DMS153 treated with DMSO at 0.1 percent for 48 hours (cell line): ENCODE measurements around the gene PLXDC2.

Source experiments
- DNase-seq: peaks from one replicate; lab custom pipeline; 2025; ENCODE audit not compliant: unreplicated experiment; lab: John Stamatoyannopoulos, UW

The PLXDC2 gene

DNA sequence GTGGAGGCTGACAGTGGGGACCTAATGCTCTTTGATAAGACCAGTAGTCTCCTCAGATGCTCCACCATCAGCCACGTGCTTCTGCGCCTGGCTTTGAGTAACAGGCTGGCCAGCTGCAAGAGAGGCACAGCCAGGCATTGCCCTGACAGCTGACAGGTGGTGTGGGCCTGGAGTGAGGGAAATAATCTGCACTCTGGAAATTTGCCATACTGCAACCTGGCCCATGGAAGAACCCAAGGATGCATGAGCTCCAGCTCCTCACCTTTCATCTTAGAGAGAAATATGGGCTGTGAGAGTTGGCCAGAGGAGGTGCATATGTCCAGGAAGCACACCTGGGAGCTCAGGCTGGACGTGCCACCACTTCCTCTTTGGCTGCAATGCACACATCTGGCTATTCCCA lies 118.9 kb downstream of the PLXDC2 start:
- DNase-seq = no peak

DNA sequence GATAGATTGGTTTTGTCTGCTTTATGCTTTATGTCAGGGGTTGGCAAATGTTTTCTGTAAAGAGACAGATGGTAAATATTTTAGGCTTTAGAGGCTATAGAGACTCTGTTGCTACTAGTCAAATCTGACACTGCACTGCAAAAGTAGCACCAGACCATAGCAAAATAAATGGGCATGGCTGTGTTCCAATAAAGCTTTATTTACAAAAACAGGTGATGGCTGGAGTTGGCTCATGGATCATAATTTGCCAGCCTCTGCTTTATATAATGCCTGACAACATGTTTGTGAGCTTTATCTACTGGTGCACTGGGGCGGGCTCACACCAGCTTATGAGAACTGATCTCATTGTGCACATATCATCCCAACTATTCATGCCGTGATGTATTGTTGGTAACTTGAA lies 120.1 kb downstream of the PLXDC2 start:
- DNase-seq = no peak

DNA sequence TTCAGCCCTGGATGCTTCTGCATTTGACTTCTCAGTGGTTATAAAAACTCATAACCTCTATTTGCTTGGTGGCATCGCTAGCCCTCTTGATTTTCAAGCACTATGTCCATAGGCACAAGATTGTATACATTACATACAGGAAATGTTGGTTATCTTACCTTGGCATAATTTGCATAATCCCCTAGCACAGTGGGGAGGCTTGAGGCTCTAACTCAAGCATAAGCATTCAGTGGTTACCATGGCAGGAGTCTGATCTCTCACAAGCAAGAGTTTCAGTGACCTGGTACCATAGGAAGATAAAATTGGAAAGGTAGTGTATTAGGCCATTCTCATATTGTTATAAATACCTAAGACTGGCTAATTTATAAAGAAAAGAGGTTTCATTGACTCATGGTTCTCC lies 121.8 kb downstream of the PLXDC2 start:
- no peak for DNase-seq

DNA sequence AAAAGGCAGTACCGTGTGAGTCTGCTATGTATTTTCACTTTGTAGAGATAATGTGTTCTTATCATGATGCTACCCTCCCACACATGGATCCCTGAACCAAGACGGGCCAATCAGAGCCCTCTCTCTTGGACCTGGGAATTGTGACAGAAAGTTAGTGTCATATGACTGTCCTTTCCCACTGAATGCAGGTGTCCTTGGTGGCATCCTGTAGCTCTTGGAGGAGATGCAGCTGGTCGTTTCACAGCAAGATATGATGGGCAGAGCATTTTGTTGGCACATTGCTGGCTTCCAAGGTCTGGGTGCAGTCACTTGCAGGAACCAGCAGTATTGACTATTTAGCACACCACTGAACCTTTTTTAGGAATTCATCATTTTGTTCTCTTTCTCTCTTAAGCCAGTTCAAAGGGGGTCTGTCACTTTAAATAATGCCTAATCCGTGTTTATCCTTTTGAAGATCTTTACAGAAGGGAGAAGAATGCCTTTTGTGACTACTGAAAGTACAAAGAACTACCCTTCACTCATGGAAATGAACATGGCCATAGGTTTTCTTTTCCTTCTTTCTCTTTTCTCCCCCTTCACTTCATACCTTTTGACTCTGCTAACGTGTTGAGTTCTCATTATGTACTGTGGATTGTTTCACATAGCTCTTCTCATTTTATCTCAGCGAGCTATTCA lies 125.1 kb downstream of the PLXDC2 start:
- DNase-seq = no peak

DNA sequence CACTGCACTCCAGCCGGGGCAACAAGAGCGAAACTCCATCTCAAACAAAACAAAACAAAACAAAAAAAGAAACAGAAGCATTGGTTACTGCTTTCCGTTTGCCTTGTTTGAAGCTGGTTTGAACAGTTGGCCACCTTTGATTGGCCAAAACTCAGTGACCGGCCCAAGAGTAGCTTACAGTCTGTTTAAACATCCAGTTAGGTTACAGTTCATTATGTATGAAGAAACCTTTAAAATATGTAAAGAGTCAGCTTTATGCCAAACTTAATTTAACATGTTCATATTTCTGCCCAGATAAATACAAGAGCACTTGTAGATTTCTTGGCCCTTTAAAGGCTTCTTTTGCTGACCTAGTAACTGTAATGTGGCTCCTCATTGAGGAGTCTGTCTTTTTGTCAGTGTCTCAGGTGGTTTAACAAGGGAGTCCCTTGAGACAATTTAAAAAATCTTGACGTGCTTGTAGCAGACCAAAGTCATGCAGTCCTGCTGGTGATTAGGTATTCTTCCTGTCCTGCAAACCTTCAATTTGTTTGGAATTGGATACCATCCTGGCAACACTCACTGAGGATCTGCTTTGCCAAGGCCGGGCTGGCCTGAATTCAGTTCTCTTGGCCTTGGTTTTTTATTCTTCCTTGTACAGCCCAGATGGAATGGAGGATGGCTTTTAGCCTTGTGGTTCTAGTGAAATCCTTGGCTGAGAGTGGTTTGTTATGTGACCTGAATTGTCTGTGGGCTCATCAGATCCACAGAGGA lies 128.9 kb downstream of the PLXDC2 start:
- no peak for DNase-seq

DNA sequence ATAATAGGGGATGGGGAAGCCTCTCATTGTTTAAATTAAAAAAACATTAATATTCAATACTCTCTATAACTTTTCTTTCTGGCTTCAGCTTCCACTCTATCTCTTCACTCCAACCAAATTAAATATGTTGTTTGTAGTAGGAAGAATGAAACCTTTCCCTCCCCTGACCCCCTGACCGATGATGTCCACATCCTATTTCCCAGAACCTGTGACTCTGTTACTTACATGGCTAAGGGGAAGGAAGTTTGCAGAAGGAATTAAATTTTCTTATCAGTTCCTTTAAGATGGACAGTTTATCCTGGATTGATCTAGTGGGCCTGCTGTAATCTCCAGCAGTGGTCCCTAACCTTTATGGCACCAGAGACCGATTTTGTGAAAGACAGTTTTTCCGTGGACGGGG lies 130.0 kb downstream of the PLXDC2 start:
- no peak for DNase-seq

DNA sequence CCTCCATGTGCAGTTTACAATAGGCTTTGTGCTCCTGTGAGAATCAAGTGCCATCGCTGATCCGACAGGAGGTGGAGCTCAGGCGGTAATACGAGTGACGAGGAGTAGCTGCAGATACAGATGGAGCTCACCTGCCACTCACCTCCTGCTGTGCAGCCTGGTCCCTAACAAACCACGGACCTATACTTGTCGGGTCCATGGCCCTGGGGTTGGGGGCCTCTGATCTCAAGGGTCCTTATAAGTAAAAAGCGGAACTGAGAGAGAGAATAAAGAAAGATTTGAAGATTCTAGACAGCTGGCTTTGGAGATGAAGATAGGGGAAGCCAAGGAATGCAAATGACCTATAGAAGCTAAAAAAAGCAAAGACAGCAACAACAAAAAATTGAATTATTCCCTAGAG lies 130.6 kb downstream of the PLXDC2 start:
- DNase-seq = no peak

DNA sequence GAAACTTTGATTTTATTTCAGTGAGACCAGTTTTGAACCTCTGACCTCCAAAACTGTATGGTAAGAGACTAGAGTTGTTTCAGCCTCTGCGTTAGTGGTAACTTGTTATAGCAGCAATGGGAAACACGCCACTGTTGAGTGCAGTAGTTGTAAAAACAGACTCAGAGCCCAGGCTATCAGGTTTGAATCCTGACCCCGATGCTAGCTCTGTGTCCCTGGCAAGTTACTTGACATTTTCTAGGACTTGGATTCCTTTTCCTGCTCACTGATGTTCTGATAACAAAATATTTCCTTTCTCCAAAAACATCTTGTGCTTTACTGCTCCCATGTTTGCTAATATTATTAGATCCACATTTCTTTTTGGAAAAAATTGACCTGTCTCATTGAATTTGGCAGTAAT lies 131.0 kb downstream of the PLXDC2 start:
- DNase-seq = no peak

DNA sequence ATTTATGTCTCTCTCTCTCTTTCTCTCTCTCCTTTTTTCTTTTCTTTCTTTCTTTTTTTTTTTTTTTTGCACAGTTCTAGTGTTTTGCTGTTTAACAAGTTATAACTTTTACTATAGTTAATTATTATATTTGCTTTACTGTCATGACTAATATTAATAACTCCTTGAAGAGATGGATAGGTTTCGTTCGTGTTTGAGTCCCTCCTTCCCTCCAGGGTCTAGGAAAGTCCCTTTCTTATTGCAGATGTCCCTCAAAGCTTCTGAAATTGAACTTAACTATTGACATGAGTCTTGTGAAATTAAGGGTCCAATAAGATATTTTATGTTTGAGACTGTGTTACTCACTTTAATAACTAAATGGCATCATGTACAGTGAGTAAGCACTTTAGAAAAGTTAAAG lies 131.4 kb downstream of the PLXDC2 start:
- no peak for DNase-seq

DNA sequence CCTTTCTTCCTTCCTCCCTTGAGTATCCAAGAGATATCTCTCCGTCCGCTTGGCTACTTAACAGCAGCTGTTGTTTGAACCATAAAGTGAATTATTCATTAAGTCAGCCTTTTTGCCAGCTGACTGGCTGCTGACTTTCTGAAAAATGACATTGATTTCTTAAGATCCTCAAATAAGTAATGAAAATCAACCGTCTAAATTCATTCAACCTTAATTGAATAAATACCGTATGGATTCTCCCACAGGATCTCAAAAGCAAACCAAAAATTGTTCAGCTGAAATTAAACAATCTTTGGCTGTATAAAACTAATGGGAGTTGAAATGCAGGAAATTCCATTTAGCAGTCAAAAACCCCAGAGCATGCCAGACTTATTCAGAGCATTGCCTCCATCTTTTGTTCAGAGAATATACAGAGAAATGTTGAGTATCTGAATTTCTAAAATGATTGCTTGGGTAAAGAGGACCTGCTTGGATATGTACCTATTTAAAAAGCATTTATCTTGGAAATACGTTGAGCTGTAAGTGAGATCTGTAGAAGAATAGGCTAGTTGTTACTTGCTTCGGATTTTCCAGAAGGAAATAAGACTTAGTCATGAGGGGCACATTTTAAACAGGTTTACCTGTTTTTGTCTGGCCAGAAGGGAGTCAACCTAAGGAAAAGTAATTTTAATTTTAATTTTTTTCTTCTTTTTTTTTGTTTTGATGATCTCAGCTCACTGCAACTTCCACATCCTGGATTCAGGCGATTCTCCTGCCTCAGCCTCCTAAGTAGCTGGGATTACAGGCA lies 136.2 kb downstream of the PLXDC2 start:
- no peak for DNase-seq

DNA sequence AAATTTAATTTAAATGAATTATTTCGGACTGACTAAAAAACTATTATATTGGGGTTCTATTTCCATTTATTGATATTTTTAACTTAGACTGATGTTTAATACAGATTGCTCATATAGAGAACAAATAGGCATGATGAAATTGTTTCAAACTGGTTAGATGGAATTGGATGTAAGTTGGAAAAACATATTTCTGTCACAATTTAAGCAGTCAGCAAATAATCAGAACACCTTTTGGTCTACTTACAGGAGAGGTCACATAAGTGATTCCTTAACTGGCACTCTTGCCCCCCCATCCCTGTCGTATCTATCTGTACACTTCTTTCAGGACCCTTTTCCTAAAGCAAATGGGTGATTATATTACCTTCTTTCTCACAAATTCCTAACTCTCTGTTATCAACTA lies 138.4 kb downstream of the PLXDC2 start:
- no peak for DNase-seq

DNA sequence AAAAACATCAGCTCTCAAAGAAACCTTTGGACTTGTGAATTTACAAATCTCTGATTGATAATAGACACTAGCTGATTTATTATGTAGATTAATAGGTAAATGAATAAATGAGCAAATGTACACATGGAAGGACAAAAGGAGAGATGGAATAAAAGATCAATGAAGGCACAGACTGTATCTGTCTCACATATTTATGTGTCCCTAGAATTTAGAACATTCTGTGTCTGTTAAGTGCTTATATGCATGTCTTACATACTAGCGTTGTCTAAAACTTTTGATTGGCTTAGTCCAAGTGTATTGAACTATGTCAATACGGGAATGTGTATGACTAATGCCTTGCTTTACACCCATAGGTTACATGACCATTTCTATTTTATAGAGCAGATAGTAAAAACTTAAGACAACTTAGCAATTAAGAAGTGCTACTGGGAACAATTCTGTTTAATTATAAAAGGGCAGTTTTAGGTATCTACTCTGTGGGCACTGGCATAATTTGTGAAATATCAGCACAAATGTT lies 140.3 kb downstream of the PLXDC2 start:
- no peak for DNase-seq

DNA sequence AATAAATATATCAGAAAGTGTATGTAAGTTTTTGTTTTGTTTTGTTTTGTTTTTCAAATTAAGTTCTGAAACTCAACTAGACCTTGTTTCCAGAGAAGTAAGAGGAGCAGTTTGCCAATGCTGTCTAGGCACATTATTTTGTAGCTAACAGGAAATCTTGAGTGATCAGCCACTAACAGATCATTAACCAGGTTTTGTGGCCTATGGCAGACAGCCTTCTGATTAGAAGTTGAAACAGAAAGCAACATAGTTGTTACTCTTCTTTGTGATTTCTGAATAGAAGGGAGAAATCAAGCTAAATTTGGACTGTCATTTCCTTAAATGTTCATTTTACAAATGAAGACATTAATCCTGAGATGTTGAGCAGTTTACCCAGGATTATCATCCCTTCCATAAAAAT lies 142.6 kb downstream of the PLXDC2 start:
- DNase-seq = no peak

DNA sequence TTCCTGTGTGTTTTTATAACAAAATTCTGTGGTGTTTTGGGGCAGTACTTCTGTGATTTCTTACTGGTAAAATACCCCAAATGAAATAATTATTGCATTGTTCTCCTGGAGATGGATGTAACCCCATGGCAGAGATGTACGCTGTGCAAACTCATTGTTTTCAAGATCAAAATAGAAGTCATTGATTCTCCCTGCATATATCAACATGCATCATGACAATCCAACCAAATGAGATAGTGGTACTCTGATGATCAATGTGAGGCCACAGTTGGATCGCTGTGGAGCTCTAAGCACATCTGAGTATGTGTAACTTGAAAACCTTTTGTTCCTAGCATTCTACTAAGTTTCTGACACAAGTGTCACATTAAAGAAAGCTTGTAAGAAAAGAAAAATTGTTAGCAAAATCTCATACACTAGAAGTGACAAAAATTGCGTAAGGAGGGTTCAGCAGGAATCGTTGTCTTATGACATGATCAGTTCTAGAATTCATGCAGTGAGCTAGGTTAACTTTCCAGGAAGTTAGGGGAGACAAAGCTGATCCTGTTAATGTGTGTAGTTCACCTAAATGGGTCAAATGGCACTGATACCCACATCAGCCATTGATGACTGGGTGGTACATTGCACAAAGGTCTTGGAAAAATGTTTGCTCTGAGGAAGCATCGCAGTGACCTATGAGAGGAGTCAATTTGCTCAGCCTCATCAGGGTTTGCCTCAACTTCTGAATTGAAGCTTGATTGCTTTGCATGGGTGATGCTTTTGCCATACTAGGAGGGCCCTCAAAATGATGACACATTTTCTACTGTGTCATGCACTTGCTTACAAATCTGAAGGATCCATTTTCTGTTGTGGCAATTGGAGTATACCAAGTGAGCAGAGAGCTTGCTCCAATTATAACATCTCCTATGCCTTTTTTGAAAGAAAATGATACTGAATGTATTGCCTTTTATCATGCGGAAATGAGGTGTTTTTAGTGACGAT lies 145.1 kb downstream of the PLXDC2 start:
- no peak for DNase-seq

DNA sequence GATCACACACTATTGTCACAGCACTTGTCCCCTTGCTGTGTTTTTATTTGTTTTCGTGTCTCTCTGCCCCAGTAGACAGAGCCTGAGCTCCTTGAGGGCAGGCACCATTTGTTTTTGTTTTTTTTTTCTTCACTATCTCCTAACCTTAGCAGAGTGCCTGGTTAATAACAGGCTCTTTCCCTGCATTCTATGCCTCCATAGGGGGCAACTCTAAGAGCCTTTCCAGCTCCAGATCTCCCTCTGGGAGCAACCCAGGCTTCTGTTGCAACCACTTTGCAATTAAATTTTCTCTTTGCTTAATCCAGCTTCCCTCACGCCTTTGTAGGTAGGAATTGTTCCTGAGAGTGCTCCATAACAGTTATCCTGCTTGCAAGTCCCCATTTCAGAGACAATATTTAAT lies 148.4 kb downstream of the PLXDC2 start:
- no peak for DNase-seq

DNA sequence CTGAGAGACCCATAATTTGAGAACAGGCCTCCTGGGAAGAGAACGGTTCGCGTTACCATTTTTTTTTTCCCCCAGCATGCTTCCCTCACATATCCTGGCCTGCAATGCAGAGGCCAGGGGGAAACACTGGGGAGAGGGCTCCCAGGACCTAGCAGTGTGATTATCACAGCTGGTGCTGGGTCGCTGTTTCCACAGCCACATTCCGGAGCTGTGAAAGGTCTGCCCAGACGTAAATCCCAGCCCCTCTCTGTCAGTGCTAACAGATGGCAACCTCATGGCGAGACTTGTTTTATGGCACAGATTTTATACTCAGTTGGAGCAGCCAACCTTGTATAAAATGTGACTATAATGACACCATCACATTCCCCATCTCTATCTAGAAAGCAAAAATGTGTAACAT lies 150.5 kb downstream of the PLXDC2 start:
- no peak for DNase-seq

DNA sequence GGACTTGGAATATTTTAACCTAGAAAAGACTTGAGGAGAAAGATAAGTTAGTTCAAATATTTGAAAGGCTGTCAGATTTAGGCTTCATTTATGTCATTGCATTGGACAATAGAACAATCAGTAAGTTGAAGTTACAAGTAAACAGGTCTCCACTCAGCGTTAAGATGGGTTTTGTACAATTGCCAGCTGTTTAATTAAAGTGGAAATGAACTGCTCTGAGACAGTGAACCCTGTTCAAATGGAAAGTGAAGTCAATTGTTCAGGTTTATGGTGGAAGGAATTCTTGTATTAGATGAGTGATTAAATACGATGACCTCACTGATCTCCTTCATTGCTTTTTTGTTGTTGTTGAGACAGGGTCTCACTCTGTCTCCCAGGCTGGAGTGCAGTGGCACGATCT lies 151.7 kb downstream of the PLXDC2 start:
- no peak for DNase-seq

DNA sequence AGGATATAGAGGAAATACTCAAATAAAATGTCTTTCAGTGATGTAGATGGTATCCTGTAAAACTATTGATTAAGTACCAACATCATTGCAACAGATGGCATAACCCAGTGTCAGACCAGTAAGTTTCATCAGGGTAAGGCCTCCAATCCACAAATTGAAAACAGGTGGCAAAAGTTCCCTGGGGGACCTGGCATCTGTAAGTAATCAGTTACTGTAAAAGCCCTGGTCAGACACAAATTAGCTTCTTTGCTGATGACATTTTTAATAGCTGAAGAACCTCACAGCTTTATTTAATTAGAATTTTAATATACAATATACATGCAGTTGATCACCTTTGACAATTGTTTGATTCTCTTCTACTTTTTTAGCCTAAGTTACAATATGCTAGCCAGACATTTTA lies 152.5 kb downstream of the PLXDC2 start:
- DNase-seq = no peak

DNA sequence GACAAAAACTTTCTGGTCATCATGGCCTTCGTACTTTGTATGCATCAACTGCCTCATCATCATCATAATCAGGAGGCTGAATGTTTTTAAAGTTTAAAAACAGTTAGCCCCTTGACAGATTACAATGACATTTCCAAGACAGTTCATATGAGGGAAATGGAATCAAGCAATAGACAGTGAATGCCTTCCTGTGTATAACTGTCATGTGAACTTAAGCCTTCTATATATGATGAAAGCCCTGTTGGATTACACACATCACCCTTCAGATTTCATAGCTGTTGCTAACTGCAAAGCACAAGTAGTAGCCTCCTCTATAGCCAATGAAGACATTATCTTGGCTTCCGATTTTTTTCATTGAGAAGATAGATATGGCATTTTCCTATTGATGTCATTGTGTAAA lies 154.0 kb downstream of the PLXDC2 start:
- no peak for DNase-seq

DNA sequence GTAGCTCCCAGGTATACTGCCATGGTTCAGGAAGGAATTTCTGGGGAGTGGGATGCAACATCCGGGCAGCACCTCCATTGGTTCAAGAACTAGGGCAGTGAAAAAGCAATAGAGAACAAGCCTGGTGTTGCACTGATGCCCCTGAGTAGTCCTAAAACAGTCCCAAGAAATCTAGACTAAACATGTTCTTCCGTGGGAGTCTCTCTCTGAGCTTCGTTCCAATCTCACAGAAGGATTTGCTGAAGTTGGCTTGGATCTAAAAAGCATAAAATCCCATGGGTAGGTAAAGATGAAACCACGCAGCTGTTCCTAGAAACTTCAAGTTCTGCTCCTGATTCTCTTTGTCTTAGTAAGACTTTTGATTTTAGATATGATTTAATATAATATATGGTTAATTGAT lies 154.5 kb downstream of the PLXDC2 start:
- DNase-seq = no peak
